IMR-90 (cell line): Measurements from ENCODE around the gene IL20. TPM values are rescaled to one million over a fixed set of nuclear protein-coding genes. Genes with fewer than 3 reads are reported as not detected.

ENCODE experiments used
- ATAC-seq: fragments of 200-7000 bp; cut with Tn5 transposase; 2 replicates; pipeline ENCODE4 v1.9.1; 2020; ENCODE audit warnings: low read depth, mild to moderate bottlenecking, moderate library complexity
- BruUV-seq: library from RNA; stranded (reverse); fragments of 400-500 nt; replicated peaks from 2 replicates; lab custom pipeline; 2021; lab: Mats Ljungman, UMichigan
- CTCF ChIA-PET: fragments of 300-600 bp; formaldehyde crosslinking; extraction: SDS; loops from one replicate; lab custom pipeline; 2021; ENCODE audit warnings: antibody characterized with exemption; lab: Yijun Ruan, JAX
- POLR2A ChIA-PET: fragments of 300-600 bp; sonication (Branson Sonifier 250); formaldehyde crosslinking; loops from one replicate; lab custom pipeline; 2022; ENCODE audit warnings: antibody characterized with exemption; ENCODE audit not compliant: unreplicated experiment; lab: Charles Lee
- DNase-seq: peaks from one replicate; pipeline ENCODE4 v3.0.0; 2013
- H2AFZ ChIP-seq: replicated peaks from 2 replicates; pipeline ENCODE3; 2013; ENCODE audit warnings: low read length, mild to moderate bottlenecking; ENCODE audit not compliant: poor library complexity
- H2AK5ac ChIP-seq: 2 replicates; pipeline ENCODE4 v1.6.1; 2013; ENCODE audit warnings: low read depth, low read length, inconsistent platforms
- H2AK9ac ChIP-seq: replicated peaks from 2 replicates; pipeline ENCODE3; 2013; ENCODE audit warnings: mild to moderate bottlenecking, low read depth, low read length, moderate library complexity; ENCODE audit not compliant: poor library complexity
- H2BK120ac ChIP-seq: 2 replicates; pipeline ENCODE4 v1.6.1; 2013; ENCODE audit warnings: low read depth, low read length, inconsistent platforms
- H2BK15ac ChIP-seq: 3 replicates; pipeline ENCODE4 v1.6.1; 2013; ENCODE audit warnings: low read depth, low read length, inconsistent platforms
- H2BK20ac ChIP-seq: 2 replicates; pipeline ENCODE4 v1.6.1; 2013; ENCODE audit warnings: low read depth, mild to moderate bottlenecking, inconsistent platforms, low read length, moderate library complexity
- H2BK5ac ChIP-seq: 2 replicates; pipeline ENCODE4 v1.6.1; 2013; ENCODE audit warnings: mild to moderate bottlenecking, low read depth, low read length, inconsistent platforms; ENCODE audit not compliant: poor library complexity, severe bottlenecking
- H3K14ac ChIP-seq: replicated peaks from 2 replicates; pipeline ENCODE4 v1.6.1; 2013; ENCODE audit warnings: low read depth, low read length, inconsistent platforms
- H3K18ac ChIP-seq: 2 replicates; pipeline ENCODE4 v1.6.1; 2013; ENCODE audit warnings: low read depth, low read length, control low read depth
- H3K23ac ChIP-seq: 2 replicates; pipeline ENCODE4 v1.6.1; 2013; ENCODE audit warnings: low read depth, low read length, inconsistent platforms
- H3K27ac ChIP-seq: 2 replicates; pipeline ENCODE4 v1.5.1; 2013; ENCODE audit warnings: mild to moderate bottlenecking, control low read depth, low read length; ENCODE audit not compliant: insufficient read depth
- H3K27me3 ChIP-seq: 2 replicates; pipeline ENCODE4 v1.6.1; 2013; ENCODE audit warnings: low read length; ENCODE audit not compliant: control insufficient read depth, insufficient read depth
- H3K36me3 ChIP-seq: 2 replicates; pipeline ENCODE4 v1.6.1; 2013; ENCODE audit warnings: low read length, mixed read lengths; ENCODE audit not compliant: control insufficient read depth, insufficient read depth
- H3K4ac ChIP-seq: 2 replicates; pipeline ENCODE4 v1.6.1; 2013; ENCODE audit warnings: low read depth, low read length, inconsistent platforms
- H3K4me1 ChIP-seq: 2 replicates; pipeline ENCODE4 v1.6.1; 2013; ENCODE audit warnings: low read length, mixed read lengths; ENCODE audit not compliant: control insufficient read depth, insufficient read depth
- H3K4me2 ChIP-seq: 2 replicates; pipeline ENCODE4 v1.6.1; 2013; ENCODE audit warnings: low read depth, mild to moderate bottlenecking, control low read depth, low read length, moderate library complexity
- H3K4me3 ChIP-seq: 2 replicates; pipeline ENCODE4 v1.5.1; 2013; ENCODE audit warnings: low read depth, mild to moderate bottlenecking, control low read depth, low read length, moderate library complexity; ENCODE audit not compliant: insufficient read depth
- H3K56ac ChIP-seq: 2 replicates; pipeline ENCODE4 v1.6.1; 2013; ENCODE audit warnings: low read length, inconsistent platforms; ENCODE audit not compliant: insufficient read depth; ENCODE audit errors: extremely low read depth
- H3K79me1 ChIP-seq, 2 experiments: 2 replicates each; pipeline ENCODE4 v1.6.1; 2013; ENCODE audit warnings: low read length in 2 of 2, inconsistent platforms in 1 of 2, low read depth in 1 of 2
- H3K9ac ChIP-seq: 2 replicates; pipeline ENCODE4 v1.6.1; 2013; ENCODE audit warnings: low read depth, low read length, control low read depth
- H3K9me1 ChIP-seq: 2 replicates; pipeline ENCODE4 v1.6.1; 2013; ENCODE audit warnings: low read length, inconsistent platforms; ENCODE audit not compliant: insufficient read depth
- H3K9me3 ChIP-seq: 2 replicates; pipeline ENCODE4 v1.6.1; 2013; ENCODE audit warnings: low read length; ENCODE audit not compliant: control insufficient read depth, insufficient read depth
- H4K20me1 ChIP-seq: 2 replicates; pipeline ENCODE4 v1.6.1; 2013; ENCODE audit warnings: low read length, inconsistent platforms; ENCODE audit not compliant: insufficient read depth
- H4K5ac ChIP-seq: 2 replicates; pipeline ENCODE4 v1.6.1; 2013; ENCODE audit warnings: mild to moderate bottlenecking, low read depth, low read length, control low read depth
- H4K8ac ChIP-seq, 2 experiments: 2 replicates each; pipeline ENCODE4 v1.6.1; 2013; ENCODE audit warnings: low read depth in 2 of 2, low read length in 2 of 2, control low read depth in 1 of 2, inconsistent platforms in 1 of 2
- H4K91ac ChIP-seq: 2 replicates; pipeline ENCODE4 v1.6.1; 2013; ENCODE audit warnings: low read depth, low read length, inconsistent platforms; ENCODE audit not compliant: insufficient read depth
- BHLHE40 ChIP-seq: fragments of 150-350 bp; IDR thresholded peaks from 2 replicates; pipeline ENCODE4 v1.6.1; 2016; ENCODE audit warnings: mild to moderate bottlenecking, low read depth, low read length
- CTCF ChIP-seq: conservative IDR thresholded peaks from 2 replicates; pipeline ENCODE4 v1.5.1; 2012; ENCODE audit warnings: mild to moderate bottlenecking, low read depth, low read length, improper control_type of control experiment
- ELK1 ChIP-seq: fragments of 150-350 bp; IDR thresholded peaks from 2 replicates; pipeline ENCODE4 v1.6.1; 2016; ENCODE audit warnings: low read depth, mild to moderate bottlenecking, low read length, moderate library complexity, borderline replicate concordance
- MXI1 ChIP-seq: IDR thresholded peaks from 2 replicates; pipeline ENCODE4 v1.6.1; 2012; ENCODE audit warnings: low read depth, mild to moderate bottlenecking, low read length, moderate library complexity, borderline replicate concordance
- NFE2L2 ChIP-seq: fragments of 150-350 bp; IDR thresholded peaks from 2 replicates; pipeline ENCODE4 v1.6.1; 2016; ENCODE audit warnings: low read depth, mild to moderate bottlenecking, low read length
- RAD21 ChIP-seq: IDR thresholded peaks from 2 replicates; pipeline ENCODE4 v1.6.1; 2012; ENCODE audit warnings: low read length, improper control_type of control experiment
- RCOR1 ChIP-seq: IDR thresholded peaks from 2 replicates; pipeline ENCODE4 v1.6.1; 2012; ENCODE audit warnings: mild to moderate bottlenecking, low read length, improper control_type of control experiment; ENCODE audit not compliant: insufficient replicate concordance
- USF2 ChIP-seq: fragments of 150-350 bp; IDR thresholded peaks from 2 replicates; pipeline ENCODE4 v1.6.1; 2017; ENCODE audit warnings: mild to moderate bottlenecking, antibody characterized with exemption, low read length, low read depth
- WGBS, 2 experiments: methylation state at CpG; one replicate each; pipeline versions ENCODE4 v1.1.5 to v1.1.7; 2013; ENCODE audit warnings: missing lambda C conversion rate in 2 of 2; ENCODE audit not compliant: insufficient read length in 1 of 2; ENCODE audit errors: extremely low coverage in 2 of 2; 5-methylcytosine and 5-hydroxymethylcytosine counted together
- dilution Hi-C: fragments of 300-500 bp; cut with HindIII; formaldehyde crosslinking; loops from one replicate; pipeline ENCODE4 v1.14.3; 2018; ENCODE audit warnings: low sequenced_read_pairs; ENCODE audit not compliant: unreplicated experiment
- in situ Hi-C: fragments of 300-500 bp; cut with MboI; formaldehyde crosslinking; loops from 3 replicates; pipeline ENCODE4 v1.14.3; 2019; ENCODE audit warnings: low sequenced_read_pairs, inconsistent platforms, mixed read lengths
- intact Hi-C: fragments of 100-400 bp; cut with micrococcal nuclease; formaldehyde crosslinking; loops from 2 replicates; pipeline ENCODE4 v1.10.0; 2022
- polyA plus RNA-seq, 3 experiments: library from polyadenylated mRNA; depleted of rRNA; stranded (reverse); fragments of >200 nt; gene quantifications; 2 replicates each; pipeline ENCODE4 v1.2.3, GENCODE V29; 2012; ENCODE audit warnings: low replicate concordance in 1 of 3
- total RNA-seq: library from RNA; depleted of rRNA; stranded (reverse); fragments of >200 nt; gene quantifications from 2 replicates; pipeline ENCODE4 v1.2.3, GENCODE V29; 2012

IL20 gene
- total and polyA plus RNA-seq, 2 of the 4 experiments (the other 2 are of a cell fraction), result not detected

GRCh38 chr1:206913766-206914537 is 48.5 kb downstream of the IL20 start (continued):
- no peak for TF ChIP-seq USF2

GRCh38 chr1:206915030-206915735 is 49.8 kb downstream of the IL20 start:
- H3K23ac ChIP-seq, result no peak overlapping the region
- H3K56ac ChIP-seq, result no peak overlapping the region
- no peak overlapping the region for H2AFZ ChIP-seq
- no peaks in the 10 kb centered on the region for H3K9me3 ChIP-seq
- ChIA-PET CTCF (interaction anchor here (0.5 to 1.4 kb wide), 2 partner anchors 104 to 105 kb away, joined by 4 to 6 read pairs; no protein-coding TSS in a partner anchor), POLR2A (no interaction called here)
- H2AK5ac ChIP-seq, result no peak overlapping the region
- H3K27ac ChIP-seq, result no peak overlapping the region
- intact Hi-C loops, result loop anchor here (10.0 kb wide), 2 partner anchors 160 to 490 kb away; no protein-coding TSS in a partner anchor
- H3K9ac ChIP-seq, result no peak overlapping the region
- H2BK20ac ChIP-seq, result no peak overlapping the region
- 65% methylated on average over 4 of the region's 15 CpGs; no CpG with 5 or more reads in 1 of the 2 experiments for WGBS, 2 experiments
- no peak overlapping the region for H3K14ac ChIP-seq
- no peak overlapping the region for H4K5ac ChIP-seq
- H4K91ac ChIP-seq, result no peak overlapping the region
- DNase-seq (no peak), ATAC-seq (no peak)
- H3K9me1 ChIP-seq, result no peaks in the 10 kb centered on the region
- H3K4me3 ChIP-seq, result no peak overlapping the region
- H2BK5ac ChIP-seq, result no peak overlapping the region
- no peak overlapping the region for H3K4me2 ChIP-seq
- no peaks in the 10 kb centered on the region for H3K36me3 ChIP-seq
- BruUV-seq, result no TSS peak
- in situ Hi-C loops, result loop anchor here (10.0 kb wide), 2 partner anchors 300 to 430 kb away; partner anchors contain the start of gene EIF2D
- no peaks in the 10 kb centered on the region for H4K20me1 ChIP-seq
- no peak overlapping the region for H2BK15ac ChIP-seq
- H3K79me1 ChIP-seq, result no peaks in the 10 kb centered on the region
- no peak overlapping the region for H4K8ac ChIP-seq
- H2BK120ac ChIP-seq, result no peak overlapping the region
- no peak overlapping the region for H3K18ac ChIP-seq
- peaks cover 36% of the 10 kb centered on the region for H3K27me3 ChIP-seq
- H2AK9ac ChIP-seq, result no peak overlapping the region
- no peak overlapping the region for H3K4ac ChIP-seq
- dilution Hi-C loops, result no loop called here
- H3K4me1 ChIP-seq, result no peaks in the 10 kb centered on the region
- TF ChIP-seq ELK1 (no peak), BHLHE40 (no peak), RAD21 (no peak), USF2 (no peak), MXI1 (no peak), NFE2L2 (no peak), RCOR1 (no peak), CTCF (no peak)
